GM13977 (cell line): ENCODE results near the gene NPC1L1.
A peak's percentile ranks its signal among the peaks of the same experiment; 100 is the strongest.

Experiments used
- DNase-seq: peaks from one replicate; pipeline ENCODE4 v3.0.0; 2012; ENCODE audit warnings: low spot score
- in situ Hi-C: fragments of 300-500 bp; cut with MboI; formaldehyde crosslinking; loops from one replicate; pipeline ENCODE4 v1.12.0; 2022; ENCODE audit warnings: low sequenced_read_pairs, low pct_unique_long_range_greater_than_20kb, mixed read lengths, inconsistent platforms; ENCODE audit not compliant: unreplicated experiment
- TF ChIP-seq, protein P1 (sequence below): IDR thresholded peaks from 2 replicates; pipeline ENCODE4 v1.5.1; 2012; ENCODE audit warnings: mild to moderate bottlenecking, control low read depth; ENCODE audit not compliant: insufficient read depth; ENCODE audit errors: extremely low read depth, missing control alignments

The NPC1L1 gene

GRCh38 chr7:44486001-44486400 lies 55.1 kb downstream of the NPC1L1 start:
- TF ChIP-seq, protein P1, sequence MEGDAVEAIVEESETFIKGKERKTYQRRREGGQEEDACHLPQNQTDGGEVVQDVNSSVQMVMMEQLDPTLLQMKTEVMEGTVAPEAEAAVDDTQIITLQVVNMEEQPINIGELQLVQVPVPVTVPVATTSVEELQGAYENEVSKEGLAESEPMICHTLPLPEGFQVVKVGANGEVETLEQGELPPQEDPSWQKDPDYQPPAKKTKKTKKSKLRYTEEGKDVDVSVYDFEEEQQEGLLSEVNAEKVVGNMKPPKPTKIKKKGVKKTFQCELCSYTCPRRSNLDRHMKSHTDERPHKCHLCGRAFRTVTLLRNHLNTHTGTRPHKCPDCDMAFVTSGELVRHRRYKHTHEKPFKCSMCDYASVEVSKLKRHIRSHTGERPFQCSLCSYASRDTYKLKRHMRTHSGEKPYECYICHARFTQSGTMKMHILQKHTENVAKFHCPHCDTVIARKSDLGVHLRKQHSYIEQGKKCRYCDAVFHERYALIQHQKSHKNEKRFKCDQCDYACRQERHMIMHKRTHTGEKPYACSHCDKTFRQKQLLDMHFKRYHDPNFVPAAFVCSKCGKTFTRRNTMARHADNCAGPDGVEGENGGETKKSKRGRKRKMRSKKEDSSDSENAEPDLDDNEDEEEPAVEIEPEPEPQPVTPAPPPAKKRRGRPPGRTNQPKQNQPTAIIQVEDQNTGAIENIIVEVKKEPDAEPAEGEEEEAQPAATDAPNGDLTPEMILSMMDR: no peak
- in situ Hi-C loops: no loop called here
- no peak for DNase-seq

- TF ChIP-seq, protein P1: no peak
- in situ Hi-C loops: no loop called here
Observed at GRCh38 chr7:44484482-44485313, 56.4 kb downstream of the NPC1L1 start.

GRCh38 chr7:44482502-44483485 lies 58.3 kb downstream of the NPC1L1 start:
- in situ Hi-C loops: no loop called here
- TF ChIP-seq, protein P1: no peak
- no peak for DNase-seq

More at GRCh38 chr7:44484482-44485313, 56.4 kb downstream of the NPC1L1 start:
- DNase-seq: no peak

DNA sequence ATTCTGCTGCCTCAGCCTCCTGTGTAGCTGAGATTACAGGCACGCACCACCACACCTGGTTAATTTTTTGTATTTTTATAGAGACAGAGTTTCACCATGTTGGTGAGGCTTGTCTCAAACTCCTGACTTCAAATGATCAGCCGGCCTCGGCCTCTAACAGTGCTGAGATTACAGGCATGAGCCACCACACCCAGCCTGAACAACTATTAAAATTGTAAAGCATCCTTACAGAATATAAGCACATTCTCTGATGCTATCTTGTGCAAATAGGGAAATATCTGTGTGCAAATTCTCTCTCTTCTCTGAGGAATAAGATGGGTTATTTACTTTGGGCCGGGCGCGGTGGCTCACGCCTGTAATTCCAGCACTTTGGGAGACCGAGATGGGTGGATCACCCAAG lies 63.2 kb downstream of the NPC1L1 start:
- no peak for DNase-seq
- in situ Hi-C loops: loop anchor here (10.0 kb wide), 1 partner anchor 233 kb away; no protein-coding TSS in a partner anchor
- TF ChIP-seq, protein P1: no peak

DNA sequence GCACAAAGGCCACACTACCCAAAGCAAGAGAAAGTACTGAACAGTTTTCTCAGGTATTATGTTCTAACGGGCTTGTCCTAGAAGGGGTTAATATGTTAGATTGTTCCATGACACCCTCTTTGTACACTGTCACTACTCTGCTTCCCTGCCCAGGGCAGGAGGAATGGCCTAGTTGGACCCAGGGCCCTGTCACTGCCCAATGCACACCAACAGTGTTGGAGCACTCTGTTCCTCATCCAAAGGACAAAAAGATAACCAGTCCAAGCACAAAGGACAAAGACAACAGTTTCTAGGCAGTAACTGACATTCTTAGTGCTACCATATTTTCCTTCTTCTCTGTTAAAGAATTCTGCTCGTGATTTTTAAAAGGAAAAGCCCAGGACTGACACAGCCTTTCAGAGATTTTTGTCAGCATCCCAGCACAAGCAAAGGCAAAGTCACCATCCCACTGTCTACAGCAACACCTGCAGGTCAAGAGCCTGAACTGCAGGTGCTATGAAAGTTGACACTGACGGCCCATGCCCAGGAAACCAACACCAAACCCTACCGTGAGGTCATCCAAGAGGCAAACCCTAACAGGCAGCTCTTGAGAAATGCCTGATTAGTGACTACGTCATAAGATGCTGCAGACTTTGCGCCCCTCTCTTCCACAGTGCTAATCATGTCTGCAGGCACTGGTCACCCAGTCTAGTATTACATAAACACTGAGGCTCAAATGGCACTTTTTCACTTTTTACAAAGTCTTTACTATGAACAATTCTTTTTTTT lies 63.9 kb downstream of the NPC1L1 start:
- DNase-seq: peak; percentile 56
- TF ChIP-seq, protein P1: peak; percentile 99

More for the DNA sequence above, 63.9 kb downstream of the NPC1L1 start:
- in situ Hi-C loops: loop anchor here (10.0 kb wide), 1 partner anchor 232 kb away; no protein-coding TSS in a partner anchor
